Measurements from ENCODE around the gene LILRA2.
"Not testable (repeated sequence)": the region's sequence is repeated elsewhere in the genome, so short reads cannot be mapped to it uniquely, and the experiment has no call there.

The LILRA2 gene

DNA sequence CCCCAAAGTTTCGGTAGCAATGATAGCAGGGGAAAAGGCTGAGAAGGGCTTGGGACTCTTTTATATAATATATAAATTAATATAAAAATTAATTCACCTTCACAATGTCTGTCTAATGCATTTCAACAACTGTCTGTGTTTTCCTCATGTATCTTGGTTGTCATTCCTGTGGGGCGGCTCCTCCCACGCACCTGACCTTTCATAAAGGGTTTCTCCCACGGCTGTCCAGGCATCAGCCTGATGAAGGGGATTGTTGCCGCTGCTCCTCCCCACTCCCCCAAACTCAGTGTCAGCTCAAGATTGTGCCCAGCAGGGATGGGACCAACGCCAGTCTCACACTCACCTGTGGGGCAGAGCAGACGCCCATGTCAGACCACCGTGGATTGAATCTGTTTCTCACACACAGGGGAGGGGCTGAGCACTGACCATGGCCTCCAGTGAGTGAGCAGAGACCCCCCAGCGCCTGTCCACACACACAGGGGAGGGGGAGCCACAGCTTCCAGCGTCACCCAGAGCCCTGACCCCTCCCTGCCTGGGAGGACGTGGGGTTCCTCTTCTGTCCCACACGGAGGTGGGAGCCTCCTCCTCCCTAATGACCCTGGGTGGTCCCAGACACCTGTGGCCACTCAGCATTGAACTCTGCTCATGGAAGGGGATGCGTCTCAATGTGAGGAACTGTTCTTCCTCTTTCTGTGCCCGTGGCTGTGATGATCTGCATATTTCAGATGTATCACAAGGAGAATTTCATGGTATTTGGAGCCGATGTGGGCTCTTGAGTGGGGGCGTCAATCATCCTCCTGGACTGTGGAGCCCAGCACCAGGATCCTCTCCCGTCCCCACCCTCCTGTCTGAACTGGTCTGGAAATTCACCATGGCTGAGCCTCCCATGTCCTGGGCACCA is 1.6 kb upstream of the LILRA2 start:
- not testable (repeated sequence) for DNase-seq

DNA sequence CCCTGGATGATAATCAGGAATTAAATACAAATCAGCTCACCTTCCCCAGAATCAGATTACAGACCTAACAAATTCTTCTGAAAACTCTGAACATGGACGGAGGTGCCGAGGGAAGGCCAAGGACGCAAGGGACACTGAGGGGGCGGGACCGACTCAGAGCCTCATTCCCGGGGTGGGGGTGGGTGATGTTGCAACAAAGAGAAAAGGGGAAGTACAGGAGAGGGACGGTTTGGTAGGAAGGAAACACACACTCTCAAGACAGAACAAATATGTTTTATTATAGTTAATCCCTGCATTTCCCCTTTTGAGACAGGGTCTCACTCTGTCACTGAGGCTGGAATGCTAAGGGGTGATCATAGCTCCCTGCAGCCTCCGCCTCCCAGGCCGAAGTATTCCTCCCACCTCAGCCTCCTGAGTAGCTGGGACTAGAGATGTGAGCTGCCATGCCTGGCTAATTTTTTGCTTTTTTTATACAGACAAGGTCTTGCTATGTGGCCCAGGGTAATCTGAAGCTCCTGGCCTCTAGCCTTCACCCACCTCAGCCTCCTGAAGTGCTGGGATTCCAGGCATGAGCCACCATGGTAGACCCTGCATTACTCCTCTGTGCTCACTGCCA is 786 bp upstream of the LILRA2 start:
- DNase-seq = no peak

DNA sequence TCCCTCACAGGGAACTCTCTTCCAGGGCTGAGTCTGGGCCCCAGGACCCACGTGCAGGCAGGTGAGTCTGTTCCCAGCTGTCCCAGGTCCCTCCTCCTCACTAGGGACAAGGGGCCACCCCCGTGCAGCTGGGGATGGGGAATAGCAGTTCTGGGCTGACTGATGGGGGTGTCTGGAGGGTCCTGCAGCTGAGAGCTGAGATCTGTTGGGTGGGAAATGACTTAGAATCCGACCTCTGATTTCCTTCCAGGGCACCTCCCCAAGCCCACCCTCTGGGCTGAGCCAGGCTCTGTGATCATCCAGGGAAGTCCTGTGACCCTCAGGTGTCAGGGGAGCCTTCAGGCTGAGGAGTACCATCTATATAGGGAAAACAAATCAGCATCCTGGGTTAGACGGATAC is 461 bp downstream of the LILRA2 start:
- no peak for DNase-seq

DNA sequence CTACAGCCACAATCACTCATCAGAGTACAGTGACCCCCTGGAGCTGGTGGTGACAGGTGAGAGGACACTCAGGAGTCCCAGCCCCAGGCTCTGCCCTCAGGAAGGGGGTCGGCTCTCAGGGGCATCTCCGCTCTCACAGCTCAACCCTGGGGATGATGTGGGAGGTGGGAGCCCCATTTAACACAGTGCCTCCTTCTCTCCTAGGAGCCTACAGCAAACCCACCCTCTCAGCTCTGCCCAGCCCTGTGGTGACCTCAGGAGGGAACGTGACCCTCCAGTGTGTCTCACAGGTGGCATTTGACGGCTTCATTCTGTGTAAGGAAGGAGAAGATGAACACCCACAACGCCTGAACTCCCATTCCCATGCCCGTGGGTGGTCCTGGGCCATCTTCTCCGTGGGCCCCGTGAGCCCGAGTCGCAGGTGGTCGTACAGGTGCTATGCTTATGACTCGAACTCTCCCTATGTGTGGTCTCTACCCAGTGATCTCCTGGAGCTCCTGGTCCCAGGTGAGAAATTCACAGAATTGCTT is 1.0 kb downstream of the LILRA2 start:
- DNase-seq = no peak

DNA sequence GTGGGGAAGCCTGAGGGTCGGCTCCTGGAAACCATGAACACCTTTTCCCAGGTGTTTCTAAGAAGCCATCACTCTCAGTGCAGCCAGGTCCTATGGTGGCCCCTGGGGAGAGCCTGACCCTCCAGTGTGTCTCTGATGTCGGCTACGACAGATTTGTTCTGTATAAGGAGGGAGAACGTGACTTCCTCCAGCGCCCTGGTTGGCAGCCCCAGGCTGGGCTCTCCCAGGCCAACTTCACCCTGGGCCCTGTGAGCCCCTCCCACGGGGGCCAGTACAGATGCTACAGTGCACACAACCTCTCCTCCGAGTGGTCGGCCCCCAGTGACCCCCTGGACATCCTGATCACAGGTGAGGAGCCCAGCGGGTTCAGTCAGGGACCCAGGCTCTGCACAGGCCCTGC is 1.6 kb downstream of the LILRA2 start:
- DNase-seq = not testable (repeated sequence)

DNA sequence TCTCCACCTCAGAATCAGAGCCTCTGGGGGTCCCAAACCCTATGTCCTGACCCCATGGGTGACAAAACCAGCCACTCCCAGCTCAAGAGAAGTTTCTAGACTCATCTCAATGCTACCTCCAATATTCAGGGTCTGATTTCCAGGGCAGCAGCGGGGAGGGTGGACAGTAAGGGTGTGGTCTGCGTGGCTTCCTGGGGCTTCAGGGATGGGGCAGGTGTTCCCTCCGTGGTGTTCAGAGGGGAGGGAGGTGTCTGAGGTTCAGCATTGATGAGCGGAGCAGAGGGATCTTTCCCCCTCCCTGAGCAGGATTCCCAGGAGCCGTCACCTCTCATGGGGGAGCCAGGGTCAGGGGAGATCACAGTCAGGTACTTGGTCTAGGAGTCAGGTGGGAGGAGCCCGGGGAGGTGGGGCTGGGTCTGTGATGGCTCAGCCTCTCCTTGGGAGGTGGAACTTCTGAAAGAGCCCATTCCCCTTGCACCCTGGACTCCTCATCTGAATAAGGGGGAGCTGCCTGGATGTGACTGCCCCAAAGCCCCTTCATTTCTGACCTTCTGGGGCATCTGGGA is 2.9 kb downstream of the LILRA2 start:
- no peak for DNase-seq

DNA sequence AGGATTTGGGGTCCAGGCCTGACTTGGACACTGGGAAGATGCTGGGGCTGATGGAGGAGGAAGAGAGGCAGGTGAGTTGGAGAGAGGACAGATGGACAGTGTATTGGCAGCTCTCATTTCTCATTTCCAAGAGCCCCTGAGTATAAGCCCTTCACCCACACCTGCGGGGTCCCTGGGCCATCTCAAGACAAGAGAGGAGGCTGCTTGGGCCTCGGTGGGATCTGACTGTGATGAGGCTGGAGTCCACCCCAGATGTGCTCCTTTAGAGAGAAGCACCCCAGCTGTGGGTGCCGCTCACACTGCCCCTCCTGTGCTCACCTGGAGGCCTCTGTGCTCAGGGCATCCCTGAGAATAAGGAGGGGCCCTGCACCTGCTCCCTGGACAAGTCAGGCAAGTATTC is 3.7 kb downstream of the LILRA2 start:
- DNase-seq = no peak

DNA sequence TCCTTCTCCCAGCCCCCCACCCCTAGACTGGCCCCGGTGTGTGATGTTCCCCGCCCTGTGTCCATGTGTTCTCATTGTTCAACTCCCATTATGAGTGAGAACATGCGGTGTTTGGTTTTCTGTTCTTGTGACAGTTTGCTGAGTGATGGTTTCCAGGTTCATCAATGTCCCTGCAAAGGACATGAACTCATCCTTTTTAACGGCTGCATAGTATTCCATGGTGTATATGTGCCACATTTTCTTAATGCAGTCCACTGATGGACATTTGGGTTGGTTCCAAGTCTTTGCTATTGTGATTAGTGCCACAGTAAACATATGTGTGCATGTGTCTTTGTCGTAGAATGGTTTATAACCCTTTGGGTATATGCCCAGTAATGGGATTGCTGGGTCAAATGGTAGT is 4.7 kb downstream of the LILRA2 start:
- DNase-seq = not testable (repeated sequence)

DNA sequence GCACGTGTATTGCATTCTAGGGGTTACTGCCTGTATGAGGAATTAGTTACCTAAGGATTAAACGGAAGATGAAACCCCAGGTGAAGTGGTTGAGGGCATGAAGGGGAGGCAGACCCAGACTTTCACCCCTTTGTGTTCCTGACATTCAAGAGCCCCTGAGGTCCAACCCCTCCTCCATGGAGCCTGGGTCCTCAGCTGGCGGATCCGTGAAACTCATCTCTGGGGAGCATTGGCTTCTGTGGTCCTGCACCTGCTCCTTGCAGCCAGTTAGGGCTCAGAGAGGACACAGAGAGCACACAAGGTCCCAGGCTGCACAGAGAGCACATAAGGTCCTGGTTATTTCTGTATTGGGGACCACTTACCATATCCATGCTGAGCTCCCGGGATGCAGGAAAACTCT is 12.8 kb downstream of the LILRA2 start:
- DNase-seq = no peak

DNA sequence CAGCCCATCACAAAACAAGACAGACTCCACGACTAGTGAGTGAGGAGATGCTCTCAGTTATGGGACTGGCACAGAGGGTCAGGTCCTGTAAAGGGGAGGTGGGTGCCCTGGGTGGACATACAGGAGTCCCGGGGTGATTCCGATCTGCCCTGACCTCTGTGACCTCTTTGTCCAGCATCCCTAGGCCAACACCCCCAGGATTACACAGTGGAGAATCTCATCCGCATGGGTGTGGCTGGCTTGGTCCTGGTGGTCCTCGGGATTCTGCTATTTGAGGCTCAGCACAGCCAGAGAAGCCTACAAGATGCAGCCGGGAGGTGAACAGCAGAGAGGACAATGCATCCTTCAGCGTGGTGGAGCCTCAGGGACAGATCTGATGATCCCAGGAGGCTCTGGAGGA is 13.4 kb downstream of the LILRA2 start:
- DNase-seq = no peak

DNA sequence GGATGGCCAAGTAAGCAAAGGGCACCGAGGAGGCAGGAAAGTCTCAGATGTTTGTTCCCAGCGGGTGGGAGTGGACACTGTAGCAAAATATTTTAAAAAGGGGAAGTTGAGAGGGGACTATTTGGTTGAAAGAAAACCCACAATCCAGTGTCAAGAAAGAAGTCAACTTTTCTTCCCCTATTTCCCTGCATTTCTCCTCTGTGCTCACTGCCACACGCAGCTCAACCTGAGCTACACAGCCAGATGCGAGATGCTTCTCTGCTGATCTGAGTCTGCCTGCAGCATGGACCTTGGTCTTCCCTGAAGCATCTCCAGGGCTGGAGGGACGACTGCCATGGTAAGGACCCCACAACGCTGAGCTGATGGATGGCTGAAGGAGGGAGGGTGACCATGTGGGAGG is 19.9 kb downstream of the LILRA2 start, which contains the start of gene LILRA1:
Gene LILRA1, plus strand, starts transcription at position 188 of the 400 bp plus-strand sequence. CDS start 613 bp downstream, outside the sequence.
- DNase-seq = not testable (repeated sequence)

DNA sequence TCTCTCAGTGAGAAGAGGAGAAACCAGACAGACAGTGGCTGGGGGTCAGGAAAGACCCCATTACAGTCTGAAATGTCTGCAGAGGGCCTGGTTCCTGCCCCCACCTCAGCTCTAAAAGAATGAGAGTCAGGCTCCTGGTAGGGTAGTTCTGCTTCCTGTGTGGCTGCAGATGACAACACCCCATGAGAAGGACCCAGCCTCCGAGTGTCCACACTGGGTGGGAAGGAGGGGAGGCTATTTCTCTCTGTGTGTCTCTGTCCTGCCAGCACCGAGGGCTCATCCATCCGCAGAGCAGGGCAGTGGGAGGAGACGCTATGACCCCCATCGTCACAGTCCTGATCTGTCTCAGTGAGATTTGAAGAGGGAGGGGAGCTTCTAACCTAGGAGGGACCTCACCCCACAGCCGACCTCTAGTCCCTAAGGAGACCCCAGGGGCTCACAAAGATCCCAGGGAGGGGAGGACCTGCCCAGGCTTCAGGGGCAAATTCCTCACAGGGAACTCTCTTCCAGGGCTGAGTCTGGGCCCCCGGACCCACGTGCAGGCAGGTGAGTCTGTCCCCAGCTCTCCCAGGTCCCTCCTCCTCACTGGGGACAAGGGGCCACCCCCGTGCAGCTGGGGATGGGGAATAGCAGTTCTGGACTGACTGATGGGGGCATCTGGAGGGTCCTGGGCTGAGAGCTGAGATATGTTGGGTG is 20.5 kb downstream of the LILRA2 start:
- not testable (repeated sequence) for DNase-seq

DNA sequence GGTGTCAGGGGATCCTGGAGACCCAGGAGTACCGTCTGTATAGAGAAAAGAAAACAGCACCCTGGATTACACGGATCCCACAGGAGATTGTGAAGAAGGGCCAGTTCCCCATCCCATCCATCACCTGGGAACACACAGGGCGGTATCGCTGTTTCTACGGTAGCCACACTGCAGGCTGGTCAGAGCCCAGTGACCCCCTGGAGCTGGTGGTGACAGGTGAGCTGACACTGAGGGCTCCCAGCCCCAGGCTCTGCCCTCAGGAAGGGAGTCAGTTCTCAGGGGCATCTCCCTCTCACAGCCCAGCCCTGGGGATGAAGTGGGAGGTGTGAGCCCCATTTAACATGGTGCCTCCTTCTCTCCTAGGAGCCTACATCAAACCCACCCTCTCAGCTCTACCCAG is 21.1 kb downstream of the LILRA2 start:
- no peak for DNase-seq

DNA sequence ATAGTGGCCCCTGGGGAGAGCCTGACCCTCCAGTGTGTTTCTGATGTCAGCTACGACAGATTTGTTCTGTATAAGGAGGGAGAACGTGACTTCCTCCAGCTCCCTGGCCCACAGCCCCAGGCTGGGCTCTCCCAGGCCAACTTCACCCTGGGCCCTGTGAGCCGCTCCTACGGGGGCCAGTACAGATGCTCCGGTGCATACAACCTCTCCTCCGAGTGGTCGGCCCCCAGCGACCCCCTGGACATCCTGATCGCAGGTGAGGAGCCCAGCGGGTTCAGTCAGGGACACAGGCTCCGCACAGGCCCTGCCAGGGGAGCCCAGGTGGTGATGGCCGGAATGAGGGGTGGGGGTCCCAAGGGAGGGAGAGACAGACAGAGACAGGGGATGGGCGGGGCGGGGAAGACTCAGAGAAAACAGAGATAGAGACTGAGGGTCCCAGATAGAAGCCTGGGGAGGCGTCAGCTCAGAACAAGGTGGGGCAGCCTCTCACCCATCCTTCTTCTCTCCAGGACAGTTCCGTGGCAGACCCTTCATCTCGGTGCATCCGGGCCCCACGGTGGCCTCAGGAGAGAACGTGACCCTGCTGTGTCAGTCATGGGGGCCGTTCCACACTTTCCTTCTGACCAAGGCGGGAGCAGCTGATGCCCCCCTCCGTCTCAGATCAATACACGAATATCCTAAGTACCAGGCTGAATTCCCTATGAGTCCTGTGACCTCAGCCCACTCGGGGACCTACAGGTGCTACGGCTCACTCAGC is 22.3 kb downstream of the LILRA2 start:
- not testable (repeated sequence) for DNase-seq

DNA sequence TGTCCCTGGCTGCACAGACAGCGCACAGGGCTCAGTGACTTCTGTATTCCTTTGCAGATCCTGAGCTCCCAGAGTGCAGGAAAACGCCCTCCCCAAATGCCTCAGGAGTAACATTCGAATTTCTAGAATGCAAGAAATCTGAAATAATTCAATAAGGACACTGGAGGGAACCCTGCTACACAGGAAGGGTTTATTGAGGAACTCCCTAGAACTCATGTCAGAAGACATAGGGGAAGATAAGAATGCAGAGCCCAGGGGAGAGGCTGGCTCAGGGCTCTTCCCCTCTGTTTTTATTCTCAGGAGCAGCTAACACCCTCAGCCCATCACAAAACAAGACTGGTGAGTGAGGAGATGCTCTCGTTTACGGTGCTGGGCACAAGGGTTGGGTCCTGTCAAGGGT is 26.6 kb downstream of the LILRA2 start:
- DNase-seq = no peak

DNA sequence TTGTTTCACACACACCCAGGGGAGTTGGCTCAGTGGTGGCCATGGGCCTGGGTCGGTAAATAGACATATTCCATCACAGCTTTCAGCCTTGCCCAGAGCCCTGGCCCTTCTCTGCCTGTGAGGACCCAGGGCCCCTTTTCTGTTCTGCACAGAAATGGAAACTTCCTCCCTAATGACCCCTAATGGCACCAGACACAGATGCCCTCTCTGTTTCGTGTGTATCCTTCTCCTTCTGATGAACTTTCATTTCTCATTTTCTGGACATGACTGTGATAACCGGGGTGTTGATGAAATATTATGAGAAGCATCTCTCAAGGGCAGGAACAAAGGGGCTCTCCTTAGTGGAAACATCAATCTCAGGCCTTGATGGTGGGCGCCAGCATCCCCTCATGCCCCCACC is 32.6 kb downstream of the LILRA2 start:
- no peak for DNase-seq

DNA sequence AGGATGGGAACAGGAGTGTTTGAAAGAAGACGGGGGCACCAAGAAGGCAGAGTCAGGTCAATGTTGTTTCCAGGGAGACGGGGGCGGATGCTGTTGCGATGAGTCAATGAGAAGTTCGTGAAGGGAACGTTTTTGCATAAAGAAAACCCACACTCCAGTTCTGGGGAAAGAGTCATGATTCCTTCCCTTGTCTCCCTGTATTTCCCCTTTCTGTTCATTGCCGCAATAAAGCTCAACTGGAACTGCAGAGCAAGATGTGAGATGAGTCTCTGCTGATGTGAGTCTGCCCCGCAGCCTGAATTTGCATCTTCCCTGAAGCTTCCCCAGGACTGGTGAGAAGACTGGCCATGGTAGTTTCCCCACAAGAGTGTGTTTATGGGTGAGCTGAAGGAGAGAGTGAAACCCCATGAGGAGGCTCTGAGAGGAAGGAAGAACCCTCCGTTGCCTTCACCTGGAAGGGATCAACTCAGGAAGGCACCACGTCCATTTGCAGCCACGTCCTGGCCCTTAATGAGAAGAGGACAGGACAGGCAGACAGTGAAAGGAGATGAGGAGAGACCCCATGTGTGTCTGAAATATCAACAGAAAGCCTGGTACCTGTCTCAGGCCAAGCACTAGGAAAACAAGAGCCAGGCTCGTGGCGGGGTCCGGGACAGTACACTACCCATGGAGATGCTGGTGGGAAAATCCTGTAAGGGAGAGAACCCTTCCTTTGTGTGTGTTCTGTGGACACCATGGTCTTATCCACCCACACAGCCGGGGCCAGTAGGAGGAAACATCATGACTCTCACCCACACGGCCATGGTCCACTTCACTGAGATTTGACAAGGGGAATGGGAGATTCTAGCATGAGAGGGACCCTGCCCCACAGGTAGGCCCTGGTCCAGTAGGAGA is 33.5 kb downstream of the LILRA2 start:
- DNase-seq = no peak

DNA sequence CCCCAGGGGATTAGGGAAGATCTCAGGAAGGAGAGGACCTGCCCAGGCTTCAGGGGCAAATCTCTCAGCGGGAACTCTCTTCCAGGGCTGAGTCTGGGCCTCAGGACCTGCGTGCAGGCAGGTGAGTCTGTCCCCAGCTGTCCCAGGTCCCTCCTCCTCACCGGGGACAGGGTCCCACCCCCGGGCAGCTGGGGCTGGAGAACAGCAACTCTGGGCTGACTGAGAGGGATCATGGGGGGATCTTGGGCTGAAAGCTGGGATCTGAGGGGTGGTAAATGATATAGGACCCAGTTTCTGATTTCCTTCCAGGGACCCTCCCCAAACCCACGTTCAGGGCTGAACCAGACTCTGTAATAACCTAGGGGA is 34.2 kb downstream of the LILRA2 start:
- no peak for DNase-seq

DNA sequence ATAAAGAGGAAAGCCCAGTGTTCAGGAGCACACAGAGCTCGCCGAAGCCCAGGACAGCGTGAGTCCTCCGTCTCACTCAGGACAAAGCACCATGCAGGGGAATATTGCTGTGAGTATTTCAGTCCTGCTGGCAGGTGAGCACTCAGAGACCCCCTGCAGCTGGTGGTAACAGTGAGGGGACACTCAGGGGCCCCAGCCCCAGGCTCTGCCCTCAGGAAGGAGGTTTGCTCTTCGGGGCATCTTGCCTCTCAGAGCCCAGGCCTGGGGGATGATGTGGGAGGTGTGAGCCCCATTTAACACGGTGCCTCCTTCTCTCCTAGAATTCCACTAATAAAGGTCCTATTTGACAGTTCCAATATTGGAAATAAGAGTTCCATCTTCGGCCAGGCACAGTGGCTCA is 34.6 kb downstream of the LILRA2 start:
- no peak for DNase-seq

DNA sequence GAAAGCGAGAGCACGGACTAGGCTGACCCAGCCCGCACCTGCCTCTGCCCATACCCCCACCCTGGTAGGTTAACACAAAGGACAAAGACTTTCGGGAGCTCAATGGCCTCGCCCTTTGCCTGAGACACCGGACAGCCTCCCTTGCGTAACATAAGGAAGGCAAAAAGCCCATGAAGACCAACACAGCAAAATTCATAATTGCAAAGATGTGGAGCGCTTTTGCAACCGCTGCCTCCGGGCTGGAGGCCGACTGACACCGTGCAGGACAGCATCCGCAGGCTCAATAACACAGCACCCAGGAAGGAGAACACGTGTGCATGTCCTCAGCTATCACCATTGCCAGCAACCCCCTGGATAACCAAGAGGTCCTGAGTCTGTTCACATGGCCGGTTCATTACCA is 35.2 kb downstream of the LILRA2 start:
- no peak for DNase-seq

DNA sequence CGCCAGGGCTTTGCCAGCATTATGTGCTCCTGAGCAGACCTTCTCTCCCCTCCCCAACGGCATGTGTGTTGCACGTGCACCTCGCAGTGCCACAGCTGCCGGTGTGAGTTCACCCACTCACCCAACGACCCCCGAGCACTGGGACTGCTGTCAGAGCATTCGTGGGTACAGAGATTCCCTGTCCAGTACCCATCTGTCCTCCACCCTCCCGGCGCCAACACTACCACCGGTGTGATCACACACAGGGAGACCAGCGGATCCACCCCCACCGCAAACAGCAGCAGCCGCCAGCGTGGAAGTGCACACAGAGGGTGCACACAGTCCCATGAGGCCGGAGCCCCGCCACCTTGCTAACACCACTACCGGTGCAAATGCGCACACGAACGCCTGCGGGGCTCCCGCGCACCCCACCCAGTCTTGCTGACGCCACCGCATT is 35.8 kb downstream of the LILRA2 start:
- DNase-seq = no peak
